WI38 (cell line): Measurements from ENCODE around the gene MTURN.

Experiments
- H3K4me3 ChIP-seq: 2 replicates; pipeline ENCODE4 v1.5.1; 2011; ENCODE audit warnings: low read depth, mild to moderate bottlenecking, control low read depth, low read length
- CTCF ChIP-seq: IDR thresholded peaks from 2 replicates; pipeline ENCODE4 v1.5.1; 2012; ENCODE audit warnings: low read depth, mild to moderate bottlenecking, control low read depth, low read length

The MTURN gene

GRCh38 chr7:30160329-30160728 lies 25.5 kb downstream of the MTURN start:
- no peak for TF ChIP-seq CTCF
- H3K4me3 ChIP-seq, result no peak overlapping the region

- H3K4me3 ChIP-seq, result no peak overlapping the region
- no peak for TF ChIP-seq CTCF
Measured at GRCh38 chr7:30162133-30162532, 27.3 kb downstream of the MTURN start.

- TF ChIP-seq CTCF, result no peak
- H3K4me3 ChIP-seq, result no peak overlapping the region; the same call in 1 of the 2 replicates
Measured at GRCh38 chr7:30162622-30163124, 27.9 kb downstream of the MTURN start.

GRCh38 chr7:30163231-30163894 lies 28.6 kb downstream of the MTURN start:
- no peak overlapping the region for H3K4me3 ChIP-seq
- no peak for TF ChIP-seq CTCF

GRCh38 chr7:30164567-30164966 lies 29.8 kb downstream of the MTURN start:
- no peak overlapping the region for H3K4me3 ChIP-seq
- peak; percentile 14; the same call in 1 of the 2 replicates for TF ChIP-seq CTCF

GRCh38 chr7:30165590-30165989 lies 30.8 kb downstream of the MTURN start:
- no peak overlapping the region for H3K4me3 ChIP-seq
- TF ChIP-seq CTCF, result no peak

- no peak for TF ChIP-seq CTCF
- no peak overlapping the region for H3K4me3 ChIP-seq
Measured at GRCh38 chr7:30166155-30166840, 31.5 kb downstream of the MTURN start.
